HG02852 (cell line): ENCODE data around the gene KIR2DL3.

Experiments
- ATAC-seq: cut with Tn5 transposase; IDR thresholded peaks from one replicate; pipeline ENCODE4 v1.9.1; 2021; ENCODE audit warnings: mild to moderate bottlenecking, moderate library complexity; ENCODE audit not compliant: unreplicated experiment

KIR2DL3 gene

GRCh38 chr19:54790711-54791110, 52.4 kb downstream of the KIR2DL3 start:
- no peak for ATAC-seq

- no peak for ATAC-seq
Observed at GRCh38 chr19:54791476-54791875, 53.2 kb downstream of the KIR2DL3 start.

- no peak for ATAC-seq
Observed at GRCh38 chr19:54792814-54793213, 54.5 kb downstream of the KIR2DL3 start.

- no peak for ATAC-seq
Observed at GRCh38 chr19:54795758-54796157, 57.4 kb downstream of the KIR2DL3 start.
